Measurements from ENCODE around the gene SERINC5. TPM values are rescaled to one million over a fixed set of nuclear protein-coding genes. Genes with fewer than 3 reads are reported as not detected.

The SERINC5 gene
- polyA plus RNA-seq, 3 donors = 5.0 to 35.9 (median 7.3) TPM

- Histone ChIP-seq H3K9ac (ENCODE audit: insufficient read depth, low read length, poor library complexity, severe bottlenecking) (no peak overlapping the region), H3K4me1 (ENCODE audit: control insufficient read depth in 1 of 2, insufficient read depth in 2 of 2, low read length in 2 of 2) (no peaks in the 10 kb centered on the region), H4K20me1 (ENCODE audit: insufficient read depth, low read length) (no peaks in the 10 kb centered on the region), H3K4me3 (replicated peaks in 1 of 3; ENCODE audit: low read depth in 2 of 3, low read length in 3 of 3) (no peak overlapping the region), H3K27me3 (ENCODE audit: control insufficient read depth in 2 of 2, insufficient read depth in 2 of 2, low read length in 2 of 2) (no peaks in the 10 kb centered on the region), H3K36me3 (replicated peaks in 1 of 2; ENCODE audit: control insufficient read depth in 1 of 2, insufficient read depth in 2 of 2, low read length in 2 of 2) (no peaks in the 10 kb centered on the region), H3K27ac (ENCODE audit: low read depth in 1 of 2, low read length in 2 of 2) (no peak overlapping the region), H3K4me2 (replicated peaks; ENCODE audit: extremely low read depth, low read length, poor library complexity, severe bottlenecking) (no peak overlapping the region), H3K9me3 (replicated peaks in 1 of 2; ENCODE audit: control insufficient read depth in 1 of 2, insufficient read depth in 1 of 2, low read length in 2 of 2) (no peaks in the 10 kb centered on the region), H3K79me2 (ENCODE audit: insufficient read depth, low read length) (no peaks in the 10 kb centered on the region), H2AFZ (ENCODE audit: insufficient read depth, low read depth, low read length, poor library complexity, severe bottlenecking) (no peak overlapping the region)
- no peak overlapping the region for H3K4me3 Mint-ChIP-seq
- peaks cover 0 to 3% (median 0%) of the 10 kb centered on the region in 3 donors for H3K27me3 Mint-ChIP-seq (ENCODE audit: low read depth in 3 of 3)
- no peaks in the 10 kb centered on the region for H3K4me1 Mint-ChIP-seq
- no peak for TF ChIP-seq CTCF (IDR thresholded peaks at IDR 0.05)
- no peak overlapping the region for H3K27ac Mint-ChIP-seq
- no peaks in the 10 kb centered on the region for H3K36me3 Mint-ChIP-seq
- H3K9me3 Mint-ChIP-seq = no peaks in the 10 kb centered on the region
- DNase-seq = no peak
- intact Hi-C loops (cut with micrococcal nuclease) = no loop called here
- WGBS (ENCODE audit: insufficient coverage) = no CpG with 5 or more reads among the region's 2 CpGs
These were observed 21.3 kb upstream of the SERINC5 start for GRCh38 chr5:80277191-80277590.

GRCh38 chr5:80276186-80276585 is 20.3 kb upstream of the SERINC5 start:
- Histone ChIP-seq H3K4me1 (ENCODE audit: control insufficient read depth in 1 of 2, insufficient read depth in 2 of 2, low read length in 2 of 2) (no peaks in the 10 kb centered on the region), H3K9me3 (replicated peaks in 1 of 2; ENCODE audit: control insufficient read depth in 1 of 2, insufficient read depth in 1 of 2, low read length in 2 of 2) (no peaks in the 10 kb centered on the region), H4K20me1 (ENCODE audit: insufficient read depth, low read length) (no peaks in the 10 kb centered on the region), H3K4me3 (replicated peaks in 1 of 3; ENCODE audit: low read depth in 2 of 3, low read length in 3 of 3) (no peak overlapping the region), H3K27me3 (ENCODE audit: control insufficient read depth in 2 of 2, insufficient read depth in 2 of 2, low read length in 2 of 2) (no peaks in the 10 kb centered on the region), H2AFZ (ENCODE audit: insufficient read depth, low read depth, low read length, poor library complexity, severe bottlenecking) (no peak overlapping the region), H3K79me2 (ENCODE audit: insufficient read depth, low read length) (no peaks in the 10 kb centered on the region), H3K36me3 (replicated peaks in 1 of 2; ENCODE audit: control insufficient read depth in 1 of 2, insufficient read depth in 2 of 2, low read length in 2 of 2) (no peaks in the 10 kb centered on the region), H3K4me2 (replicated peaks; ENCODE audit: extremely low read depth, low read length, poor library complexity, severe bottlenecking) (no peak overlapping the region), H3K27ac (ENCODE audit: low read depth in 1 of 2, low read length in 2 of 2) (no peak overlapping the region), H3K9ac (ENCODE audit: insufficient read depth, low read length, poor library complexity, severe bottlenecking) (no peak overlapping the region)
- no peak for TF ChIP-seq CTCF (IDR thresholded peaks at IDR 0.05)
- H3K27me3 Mint-ChIP-seq (ENCODE audit: low read depth in 3 of 3) = peaks cover 0 to 2% (median 0%) of the 10 kb centered on the region in 3 donors
- H3K4me3 Mint-ChIP-seq = no peak overlapping the region
- H3K4me1 Mint-ChIP-seq = no peaks in the 10 kb centered on the region
- H3K36me3 Mint-ChIP-seq = no peaks in the 10 kb centered on the region
- intact Hi-C loops (cut with micrococcal nuclease) = no loop called here
- H3K27ac Mint-ChIP-seq = no peak overlapping the region
- no peaks in the 10 kb centered on the region for H3K9me3 Mint-ChIP-seq
- no peak for DNase-seq
